PC-3 (cell line): Measurements from ENCODE around the gene SRRM1. TPM values are rescaled to one million over a fixed set of nuclear protein-coding genes. Genes with fewer than 3 reads are reported as not detected.
"Not testable (repeated sequence)": the region's sequence is repeated elsewhere in the genome, so short reads cannot be mapped to it uniquely, and the experiment has no call there.

Experiments used
- ATAC-seq: fragments of 200-7000 bp; cut with Tn5 transposase; 2 replicates; pipeline ENCODE4 v1.9.1; 2020; ENCODE audit warnings: mild to moderate bottlenecking, moderate library complexity
- BruUV-seq: library from RNA; stranded (reverse); fragments of 400-500 nt; replicated peaks from 2 replicates; lab custom pipeline; 2021; lab: Mats Ljungman, UMichigan
- CTCF ChIA-PET: fragments of 300-600 bp; sonication (Branson Sonifier 250); formaldehyde crosslinking; loops from one replicate; lab custom pipeline; 2022; ENCODE audit warnings: antibody characterized with exemption; lab: Charles Lee
- POLR2A ChIA-PET: fragments of 300-600 bp; sonication (Branson Sonifier 250); formaldehyde crosslinking; loops from one replicate; lab custom pipeline; 2022; ENCODE audit warnings: antibody characterized with exemption; ENCODE audit not compliant: unreplicated experiment; lab: Charles Lee
- DNase-seq: peaks from one replicate; pipeline ENCODE4 v3.0.0-alpha.2; 2015
- H2AFZ ChIP-seq: fragments of 300-600 bp; sonication (generic); 2 replicates; pipeline ENCODE4 v1.6.0; 2016; ENCODE audit warnings: antibody characterized with exemption, low read length
- H3F3A ChIP-seq: fragments of 300-600 bp; sonication (generic); one replicate; pipeline ENCODE4 v1.6.0; 2017; ENCODE audit warnings: antibody characterized with exemption, low read length, control low read depth, mild to moderate bottlenecking; ENCODE audit not compliant: unreplicated experiment
- H3K27ac ChIP-seq: fragments of 300-600 bp; sonication (generic); 2 replicates; pipeline ENCODE4 v1.5.1; 2016; ENCODE audit warnings: mild to moderate bottlenecking, low read length
- H3K27me3 ChIP-seq: fragments of 300-600 bp; sonication (generic); 2 replicates; pipeline ENCODE4 v1.6.1; 2016; ENCODE audit warnings: low read length, mixed read lengths
- H3K36me3 ChIP-seq: fragments of 300-600 bp; sonication (generic); 2 replicates; pipeline ENCODE4 v1.6.1; 2016; ENCODE audit warnings: low read depth, mixed run types, low read length, mixed read lengths
- H3K4me1 ChIP-seq: fragments of 300-600 bp; sonication (generic); 2 replicates; pipeline ENCODE4 v1.5.1; 2016; ENCODE audit warnings: low read length; ENCODE audit not compliant: insufficient read depth
- H3K4me2 ChIP-seq: fragments of 300-600 bp; sonication (generic); 2 replicates; pipeline ENCODE4 v1.6.0; 2016; ENCODE audit warnings: low read length
- H3K4me3 ChIP-seq: fragments of 300-600 bp; sonication (generic); 2 replicates; pipeline ENCODE4 v1.5.1; 2016; ENCODE audit warnings: mild to moderate bottlenecking, low read length, mixed read lengths
- H3K79me2 ChIP-seq: fragments of 300-600 bp; sonication (generic); 2 replicates; pipeline ENCODE4 v1.6.1; 2017; ENCODE audit warnings: low read length, mixed read lengths
- H3K9ac ChIP-seq: fragments of 300-600 bp; sonication (generic); 2 replicates; pipeline ENCODE4 v1.6.0; 2016; ENCODE audit warnings: mild to moderate bottlenecking, low read length
- H3K9me2 ChIP-seq: fragments of 300-600 bp; sonication (generic); replicated peaks from 2 replicates; pipeline ENCODE4 v1.6.1; 2016; ENCODE audit warnings: mixed run types, low read length, mixed read lengths
- H3K9me3 ChIP-seq: fragments of 300-600 bp; sonication (generic); 2 replicates; pipeline ENCODE4 v1.6.1; 2016; ENCODE audit warnings: low read length, mixed read lengths
- H4K20me1 ChIP-seq: fragments of 300-600 bp; sonication (generic); 2 replicates; pipeline ENCODE4 v1.6.1; 2016; ENCODE audit warnings: low read length, mixed read lengths
- EZH2 ChIP-seq: fragments of 300-600 bp; sonication (generic); IDR thresholded peaks from one replicate; pipeline ENCODE4 v1.6.1; 2017; ENCODE audit warnings: antibody characterized with exemption, mild to moderate bottlenecking, low read length; ENCODE audit not compliant: unreplicated experiment
- EZH2phosphoT487 ChIP-seq: fragments of 300-600 bp; sonication (generic); IDR thresholded peaks from 2 replicates; pipeline ENCODE4 v1.6.1; 2018; ENCODE audit warnings: mild to moderate bottlenecking, antibody characterized with exemption, low read length, borderline replicate concordance
- intact Hi-C: fragments of 100-400 bp; cut with micrococcal nuclease; formaldehyde crosslinking; loops from 2 replicates; pipeline ENCODE4 v1.9.0; 2023
- total RNA-seq: library from RNA; depleted of rRNA; stranded (reverse); fragments of >200 nt; gene quantifications from 2 replicates; pipeline ENCODE4 v1.2.3, GENCODE V29; 2014
- TF ChIP-seq, protein P1 (sequence below): fragments of 300-600 bp; sonication (generic); conservative IDR thresholded peaks from 2 replicates; pipeline ENCODE4 v1.5.1; 2017; ENCODE audit warnings: antibody characterized with exemption, low read depth, mild to moderate bottlenecking, low read length

The SRRM1 gene
- total RNA-seq, 1 experiment from 2014 or later: 30.7 TPM

DNA sequence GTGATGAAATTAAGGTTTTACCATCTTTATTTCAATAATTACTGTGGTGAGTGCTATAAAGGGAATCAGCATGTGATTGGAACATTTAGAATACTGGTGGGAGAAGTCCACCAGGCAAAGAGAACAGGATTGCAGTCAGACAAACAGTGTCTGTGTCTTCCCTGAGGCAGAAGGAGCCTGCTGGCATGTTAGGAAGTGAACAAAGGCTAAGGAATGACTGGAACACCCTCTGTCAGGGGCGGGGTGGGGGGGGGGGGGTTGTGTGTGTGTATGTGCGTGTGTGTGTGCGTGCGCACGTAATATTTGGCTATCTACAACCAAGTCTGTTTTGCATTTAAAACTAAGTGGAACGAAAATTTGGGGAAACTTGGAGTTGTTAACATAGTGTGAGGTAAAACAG, 30.2 kb downstream of the SRRM1 start:
- Histone ChIP-seq H3K9ac (no peak overlapping the region), H3F3A (no peaks in the 10 kb centered on the region), H3K4me2 (no peak overlapping the region), H3K27ac (no peak overlapping the region), H3K9me2 (no peaks in the 10 kb centered on the region), H3K79me2 (no peaks in the 10 kb centered on the region), H2AFZ (no peak overlapping the region), H3K4me1 (peaks cover 2% of the 10 kb centered on the region; the same call in 1 of the 2 replicates), H3K36me3 (peaks cover 75% of the 10 kb centered on the region), H3K27me3 (no peaks in the 10 kb centered on the region), H3K9me3 (no peaks in the 10 kb centered on the region), H3K4me3 (no peak overlapping the region), H4K20me1 (no peaks in the 10 kb centered on the region)
- DNase-seq: no peak
- POLR2A ChIA-PET: no interaction called here
- intact Hi-C loops: no loop called here
- BruUV-seq: no TSS peak
- CTCF ChIA-PET: no interaction called here
- TF ChIP-seq, protein P1, sequence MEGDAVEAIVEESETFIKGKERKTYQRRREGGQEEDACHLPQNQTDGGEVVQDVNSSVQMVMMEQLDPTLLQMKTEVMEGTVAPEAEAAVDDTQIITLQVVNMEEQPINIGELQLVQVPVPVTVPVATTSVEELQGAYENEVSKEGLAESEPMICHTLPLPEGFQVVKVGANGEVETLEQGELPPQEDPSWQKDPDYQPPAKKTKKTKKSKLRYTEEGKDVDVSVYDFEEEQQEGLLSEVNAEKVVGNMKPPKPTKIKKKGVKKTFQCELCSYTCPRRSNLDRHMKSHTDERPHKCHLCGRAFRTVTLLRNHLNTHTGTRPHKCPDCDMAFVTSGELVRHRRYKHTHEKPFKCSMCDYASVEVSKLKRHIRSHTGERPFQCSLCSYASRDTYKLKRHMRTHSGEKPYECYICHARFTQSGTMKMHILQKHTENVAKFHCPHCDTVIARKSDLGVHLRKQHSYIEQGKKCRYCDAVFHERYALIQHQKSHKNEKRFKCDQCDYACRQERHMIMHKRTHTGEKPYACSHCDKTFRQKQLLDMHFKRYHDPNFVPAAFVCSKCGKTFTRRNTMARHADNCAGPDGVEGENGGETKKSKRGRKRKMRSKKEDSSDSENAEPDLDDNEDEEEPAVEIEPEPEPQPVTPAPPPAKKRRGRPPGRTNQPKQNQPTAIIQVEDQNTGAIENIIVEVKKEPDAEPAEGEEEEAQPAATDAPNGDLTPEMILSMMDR: no peak
- no peak for TF ChIP-seq EZH2
- TF ChIP-seq EZH2phosphoT487: no peak
- ATAC-seq: no peak

DNA sequence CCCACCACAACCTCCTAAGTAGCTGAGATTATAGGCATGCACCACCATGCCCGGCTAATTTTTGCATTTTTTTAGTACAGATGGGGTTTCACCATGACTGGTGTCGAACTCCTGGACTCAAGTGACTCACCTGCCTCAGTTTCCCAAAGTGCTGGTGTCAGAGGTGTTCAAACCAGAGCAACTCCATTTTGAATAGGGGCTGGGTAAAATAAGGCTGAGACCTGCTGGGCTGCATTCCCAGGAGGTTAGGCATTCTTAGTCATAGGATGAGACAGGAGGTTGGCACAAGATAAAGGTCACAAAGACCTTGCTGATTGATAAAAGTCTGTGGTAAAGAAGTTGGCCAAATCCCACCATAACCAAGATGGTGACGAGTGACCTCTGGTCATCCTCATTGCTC, 35.3 kb downstream of the SRRM1 start:
- POLR2A ChIA-PET, CTCF ChIA-PET, BruUV-seq, H3F3A ChIP-seq, H3K27me3 ChIP-seq, H4K20me1 ChIP-seq, intact Hi-C loops, H3K27ac ChIP-seq, H3K9me3 ChIP-seq, H3K4me3 ChIP-seq, H2AFZ ChIP-seq, H3K4me2 ChIP-seq, H3K9ac ChIP-seq, H3K79me2 ChIP-seq, ATAC-seq, H3K9me2 ChIP-seq: not testable (repeated sequence)
- peak; percentile 67 for DNase-seq
- Histone ChIP-seq H3K4me1 (peaks cover 24% of the 10 kb centered on the region), H3K36me3 (peaks cover 34% of the 10 kb centered on the region)

DNA sequence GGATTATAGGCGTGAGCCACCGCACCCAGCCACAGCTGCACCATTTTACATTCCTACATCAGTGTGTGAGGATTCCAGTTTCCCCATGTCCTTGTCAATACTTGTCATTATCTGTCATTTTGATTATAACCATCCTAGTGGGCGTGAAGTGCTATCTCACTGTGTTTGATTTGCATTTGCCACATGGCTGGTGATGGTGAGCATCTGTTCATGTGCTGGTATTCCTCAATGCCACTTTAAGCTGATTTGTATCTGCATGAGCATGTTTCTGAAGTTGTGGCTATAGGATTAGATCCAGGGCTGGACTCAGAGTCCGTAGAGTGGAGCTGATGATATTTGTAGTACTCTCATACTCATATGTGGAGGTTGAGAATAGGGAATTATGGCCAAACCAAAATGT, 36.6 kb downstream of the SRRM1 start:
- DNase-seq (no peak), ATAC-seq (no peak)
- H3K4me3 ChIP-seq: no peak overlapping the region
- intact Hi-C loops: no loop called here
- H3F3A ChIP-seq: no peaks in the 10 kb centered on the region
- no peaks in the 10 kb centered on the region for H3K9me3 ChIP-seq
- ChIA-PET POLR2A (no interaction called here), CTCF (no interaction called here)
- no peak overlapping the region for H3K9ac ChIP-seq
- H3K27me3 ChIP-seq: no peaks in the 10 kb centered on the region
- no TSS peak for BruUV-seq
- H3K4me2 ChIP-seq: no peak overlapping the region
- peaks cover 21% of the 10 kb centered on the region for H3K36me3 ChIP-seq
- H2AFZ ChIP-seq: no peak overlapping the region
- H3K27ac ChIP-seq: no peak overlapping the region
- no peaks in the 10 kb centered on the region for H4K20me1 ChIP-seq
- H3K9me2 ChIP-seq: no peaks in the 10 kb centered on the region
- H3K79me2 ChIP-seq: no peaks in the 10 kb centered on the region
- TF ChIP-seq EZH2 (no peak), EZH2phosphoT487 (no peak)
- TF ChIP-seq, protein P1: no peak
- H3K4me1 ChIP-seq: peaks cover 31% of the 10 kb centered on the region
